Measurements from ENCODE around the gene MYOC. TPM values are rescaled to one million over a fixed set of nuclear protein-coding genes. Genes with fewer than 3 reads are reported as not detected.

Gene MYOC
- total and polyA plus RNA-seq, 2 experiments from 2014 or later: not detected

DNA sequence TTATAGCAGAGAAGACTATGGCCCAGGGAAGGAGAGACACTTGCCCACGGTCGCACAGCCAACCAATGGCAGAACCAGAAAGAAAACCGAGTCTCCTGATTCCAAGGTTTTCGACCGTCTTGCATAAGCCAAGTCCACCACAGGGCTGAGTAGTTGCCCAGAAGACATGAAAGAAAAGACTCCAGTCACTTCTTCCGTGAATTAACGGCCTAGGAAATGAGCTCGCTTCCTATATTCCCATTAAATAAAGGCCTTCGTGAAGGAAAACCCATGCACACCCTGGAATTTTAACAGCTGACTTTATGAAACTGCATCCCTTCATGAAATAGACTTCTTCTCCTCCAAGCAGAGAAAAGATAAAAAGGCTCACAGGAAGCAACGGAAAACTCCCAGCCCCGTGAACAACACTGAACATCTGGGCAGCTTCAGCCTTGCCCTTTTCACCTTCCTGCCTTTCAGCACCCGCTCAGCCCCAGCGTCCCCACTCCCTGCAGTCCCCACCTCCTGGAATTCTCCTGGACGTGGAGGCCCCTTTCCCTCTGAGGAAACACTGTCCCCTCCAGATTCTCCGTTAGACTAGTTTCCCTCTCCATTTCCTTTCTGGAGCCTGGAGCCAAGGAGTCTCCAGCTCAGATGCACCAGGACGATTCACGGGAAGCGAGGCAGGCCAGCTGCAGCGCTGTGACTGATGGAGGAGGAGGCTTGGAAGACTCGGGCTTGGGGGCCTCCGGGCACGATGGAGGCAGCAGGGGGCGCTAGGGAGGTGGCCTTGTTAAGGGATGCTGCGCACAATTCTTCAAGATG lies 2.7 kb upstream of the MYOC start:
- Histone ChIP-seq H3K27me3 (replicated peaks; ENCODE audit: insufficient read depth) (no peaks in the 10 kb centered on the region), H3K27ac (peak overlapping the region; percentile 43), H3F3A (ENCODE audit: insufficient read depth) (peaks cover 21% of the 10 kb centered on the region; the same call in 1 of the 2 replicates), H3K9ac (peak overlapping the region; percentile 32), H3K9me3 (ENCODE audit: low read depth) (no peaks in the 10 kb centered on the region), H4K20me1 (ENCODE audit: insufficient read depth) (no peaks in the 10 kb centered on the region), H3K4me2 (ENCODE audit: unreplicated experiment) (peak overlapping the region; percentile 65), H2AFZ (peak overlapping the region; percentile 86), H3K9me2 (ENCODE audit: insufficient read depth) (no peaks in the 10 kb centered on the region), H3K79me2 (ENCODE audit: insufficient read depth) (no peaks in the 10 kb centered on the region), H3K4me3 (peak overlapping the region; percentile 27), H3K36me3 (ENCODE audit: low read depth) (no peaks in the 10 kb centered on the region), H3K4me1 (ENCODE audit: insufficient read depth) (peaks cover 18% of the 10 kb centered on the region)
- WGBS, 2 experiments (ENCODE audit: low coverage in 1 of 2, low lambda C conversion rate in 2 of 2, missing lambda C conversion rate in 2 of 2): 13 to 14% methylated on average over 24 of the region's 24 CpGs
- no peak for TF ChIP-seq EZH2 (IDR thresholded peaks at IDR 0.05; ENCODE audit: insufficient read depth, poor library complexity, severe bottlenecking)
- no peak for TF ChIP-seq EZH2phosphoT487 (IDR thresholded peaks at IDR 0.05; ENCODE audit: insufficient read depth, low read depth)
- peak; percentile 77 for DNase-seq
- in situ Hi-C loops (cut with MboI): no loop called here

GRCh38 chr1:171654201-171654941 lies 1.9 kb upstream of the MYOC start:
- in situ Hi-C loops (cut with MboI): no loop called here
- DNase-seq: peak; percentile 50

DNA sequence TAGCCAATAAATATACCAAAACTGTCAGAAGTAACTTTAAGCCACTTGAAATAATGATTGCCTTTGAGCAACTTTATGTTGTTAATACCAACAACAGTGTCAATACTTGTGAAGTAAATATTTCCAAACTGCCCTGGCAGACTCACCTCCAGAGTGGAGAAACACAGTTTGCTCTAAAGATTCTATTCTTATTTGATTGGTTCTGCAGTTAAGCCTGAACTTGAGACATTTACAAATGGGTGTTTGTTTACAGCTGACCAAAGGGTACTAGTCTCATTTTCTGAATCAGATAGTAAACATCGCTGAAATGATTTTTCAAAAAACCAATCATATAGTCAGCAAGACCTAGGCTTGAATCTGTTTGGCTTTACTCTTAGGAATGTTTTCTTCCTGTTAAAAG lies 1.3 kb upstream of the MYOC start:
- Histone ChIP-seq H4K20me1 (ENCODE audit: insufficient read depth) (no peaks in the 10 kb centered on the region), H3K4me2 (ENCODE audit: unreplicated experiment) (peak overlapping the region; percentile 65), H3K4me3 (no peak overlapping the region), H3K27ac (peak overlapping the region; percentile 43), H3K79me2 (ENCODE audit: insufficient read depth) (no peaks in the 10 kb centered on the region), H3K36me3 (ENCODE audit: low read depth) (no peaks in the 10 kb centered on the region), H3K9me3 (ENCODE audit: low read depth) (no peaks in the 10 kb centered on the region), H3K9ac (no peak overlapping the region), H3K9me2 (ENCODE audit: insufficient read depth) (no peaks in the 10 kb centered on the region), H3K27me3 (replicated peaks; ENCODE audit: insufficient read depth) (no peaks in the 10 kb centered on the region), H3F3A (ENCODE audit: insufficient read depth) (peaks cover 21% of the 10 kb centered on the region; the same call in 1 of the 2 replicates), H2AFZ (peak overlapping the region; percentile 86), H3K4me1 (ENCODE audit: insufficient read depth) (peaks cover 18% of the 10 kb centered on the region)
- in situ Hi-C loops (cut with MboI): no loop called here
- peak; percentile 7 for DNase-seq
- WGBS, 2 experiments (ENCODE audit: low coverage in 1 of 2, low lambda C conversion rate in 2 of 2, missing lambda C conversion rate in 2 of 2): 94 to 95% methylated on average over 1 of the region's 1 CpG
- no peak for TF ChIP-seq EZH2 (IDR thresholded peaks at IDR 0.05; ENCODE audit: insufficient read depth, poor library complexity, severe bottlenecking)
- TF ChIP-seq EZH2phosphoT487 (IDR thresholded peaks at IDR 0.05; ENCODE audit: insufficient read depth, low read depth): no peak

More at GRCh38 chr1:171654201-171654941, 1.9 kb upstream of the MYOC start:
- Histone ChIP-seq H4K20me1 (ENCODE audit: insufficient read depth) (no peaks in the 10 kb centered on the region), H3K27me3 (replicated peaks; ENCODE audit: insufficient read depth) (no peaks in the 10 kb centered on the region), H3K4me1 (ENCODE audit: insufficient read depth) (peaks cover 18% of the 10 kb centered on the region), H3K9me3 (ENCODE audit: low read depth) (no peaks in the 10 kb centered on the region), H3K4me3 (peak overlapping the region; percentile 1; the same call in 1 of the 2 replicates), H3K4me2 (ENCODE audit: unreplicated experiment) (peak overlapping the region; percentile 65), H3K79me2 (ENCODE audit: insufficient read depth) (no peaks in the 10 kb centered on the region), H3K9ac (peak overlapping the region; percentile 32), H2AFZ (peak overlapping the region; percentile 86), H3K36me3 (ENCODE audit: low read depth) (no peaks in the 10 kb centered on the region), H3K27ac (peak overlapping the region; percentile 43), H3F3A (ENCODE audit: insufficient read depth) (peaks cover 21% of the 10 kb centered on the region; the same call in 1 of the 2 replicates), H3K9me2 (ENCODE audit: insufficient read depth) (no peaks in the 10 kb centered on the region)
- WGBS, 2 experiments (ENCODE audit: low coverage in 1 of 2, low lambda C conversion rate in 2 of 2, missing lambda C conversion rate in 2 of 2): 38 to 43% methylated on average over 8 of the region's 8 CpGs
- TF ChIP-seq EZH2 (IDR thresholded peaks at IDR 0.05; ENCODE audit: insufficient read depth, poor library complexity, severe bottlenecking) (no peak), EZH2phosphoT487 (IDR thresholded peaks at IDR 0.05; ENCODE audit: insufficient read depth, low read depth) (no peak)

DNA sequence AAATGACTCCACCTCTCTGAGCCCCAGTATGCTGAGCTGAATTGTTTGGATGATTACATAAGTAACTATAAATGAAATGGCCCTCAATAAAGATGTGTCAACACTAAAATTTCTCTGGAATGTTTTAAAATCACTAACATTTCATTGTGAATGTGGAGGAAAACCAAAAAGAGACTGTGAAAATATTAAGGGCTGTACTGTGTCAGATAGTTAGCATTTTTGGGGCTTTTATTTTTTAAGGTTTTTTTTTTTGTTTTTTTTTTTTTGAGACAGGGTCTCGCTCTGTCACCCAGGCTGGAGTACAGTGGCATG lies 6.3 kb downstream of the MYOC start:
- WGBS, 2 experiments (ENCODE audit: low coverage in 1 of 2, low lambda C conversion rate in 2 of 2, missing lambda C conversion rate in 2 of 2): 33 to 53% methylated on average over 1 of the region's 1 CpG
- Histone ChIP-seq H3K4me2 (ENCODE audit: unreplicated experiment) (no peak overlapping the region), H3K79me2 (ENCODE audit: insufficient read depth) (no peaks in the 10 kb centered on the region), H3K9me3 (ENCODE audit: low read depth) (no peaks in the 10 kb centered on the region), H3K4me1 (ENCODE audit: insufficient read depth) (peaks cover 16% of the 10 kb centered on the region; the same call in 1 of the 2 replicates), H3K9ac (no peak overlapping the region), H4K20me1 (ENCODE audit: insufficient read depth) (no peaks in the 10 kb centered on the region), H2AFZ (peak overlapping the region; percentile 57), H3K9me2 (ENCODE audit: insufficient read depth) (no peaks in the 10 kb centered on the region), H3F3A (ENCODE audit: insufficient read depth) (peaks cover 14% of the 10 kb centered on the region), H3K27me3 (replicated peaks; ENCODE audit: insufficient read depth) (no peaks in the 10 kb centered on the region), H3K36me3 (ENCODE audit: low read depth) (no peaks in the 10 kb centered on the region), H3K27ac (no peak overlapping the region), H3K4me3 (no peak overlapping the region)
- DNase-seq: no peak
- TF ChIP-seq EZH2 (IDR thresholded peaks at IDR 0.05; ENCODE audit: insufficient read depth, poor library complexity, severe bottlenecking) (no peak), EZH2phosphoT487 (IDR thresholded peaks at IDR 0.05; ENCODE audit: insufficient read depth, low read depth) (no peak)
- in situ Hi-C loops (cut with MboI): no loop called here

All from GM23248 (cell line).